ENCODE measurements around the gene MMS19. TPM values are rescaled to one million over a fixed set of nuclear protein-coding genes. Genes with fewer than 3 reads are reported as not detected.

MMS19 gene
- total and polyA plus RNA-seq, 10 donors = 53.5 to 101 (median 60.6) TPM

DNA sequence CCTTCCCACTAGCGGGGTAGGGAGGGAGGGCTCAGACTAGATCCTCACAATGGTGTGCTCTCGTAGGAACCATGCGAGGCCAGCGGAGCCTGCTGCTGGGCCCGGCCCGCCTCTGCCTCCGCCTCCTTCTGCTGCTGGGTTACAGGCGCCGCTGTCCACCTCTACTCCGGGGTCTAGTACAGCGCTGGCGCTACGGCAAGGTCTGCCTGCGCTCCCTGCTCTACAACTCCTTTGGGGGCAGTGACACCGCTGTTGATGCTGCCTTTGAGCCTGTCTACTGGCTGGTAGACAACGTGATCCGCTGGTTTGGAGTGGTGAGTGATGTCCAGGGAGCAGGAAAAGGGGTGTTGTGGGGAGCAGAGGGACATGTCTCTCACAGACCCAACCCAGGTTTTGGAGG lies 46.6 kb downstream of the MMS19 start:
- WGBS, 5 donors = 95 to 99% (median 98%) methylated on average over 10 to 17 of the region's 17 CpGs

GRCh38 chr10:97450828-97451227 lies 47.4 kb downstream of the MMS19 start:
- Histone ChIP-seq H3K36me3 (peaks cover 0 to 54% (median 28%) of the 10 kb centered on the region in 6 donors), H3K4me3 (no peak overlapping the region), H3K4me1 (peaks cover 12 to 50% (median 27%) of the 10 kb centered on the region in 6 donors), H3K27ac (no peak overlapping the region), H3K27me3 (replicated peaks in 1 of 7) (no peaks in the 10 kb centered on the region), H3K9me3 (no peaks in the 10 kb centered on the region)
- 68 to 79% (median 74%) methylated on average over 2 of the region's 2 CpGs for WGBS, 5 donors
- intact Hi-C loops (cut with DNase I; ENCODE audit: low total_unique reads) = no loop called here
- TF ChIP-seq POLR2A (IDR thresholded peaks at IDR 0.05) = no peak
- no peak for TF ChIP-seq POLR2AphosphoS5 (IDR thresholded peaks at IDR 0.05)
- TF ChIP-seq CTCF (IDR thresholded peaks at IDR 0.05 in 8 of 11, conservative IDR thresholded peaks at IDR 0.05 in 3 of 11) = no peak
- DNase-seq = no peak

More for the DNA sequence above, 46.6 kb downstream of the MMS19 start:
- peaks cover 0 to 62% (median 33%) of the 10 kb centered on the region in 6 donors for H3K36me3 ChIP-seq
- peaks cover 10 to 45% (median 22%) of the 10 kb centered on the region in 6 donors for H3K4me1 ChIP-seq
- DNase-seq = no peak
- H3K27me3 ChIP-seq (replicated peaks in 1 of 7) = no peaks in the 10 kb centered on the region
- intact Hi-C loops (cut with DNase I; ENCODE audit: low total_unique reads) = no loop called here
- no peak overlapping the region for H3K27ac ChIP-seq
- no peak overlapping the region for H3K4me3 ChIP-seq
- TF ChIP-seq POLR2A (IDR thresholded peaks at IDR 0.05) (no peak), POLR2AphosphoS5 (IDR thresholded peaks at IDR 0.05) (peak in 1 of 3 donors; percentile 66), CTCF (IDR thresholded peaks at IDR 0.05 in 8 of 11, conservative IDR thresholded peaks at IDR 0.05 in 3 of 11) (no peak)
- no peaks in the 10 kb centered on the region for H3K9me3 ChIP-seq

- H3K9me3 ChIP-seq = no peaks in the 10 kb centered on the region
- peaks cover 20 to 78% (median 42%) of the 10 kb centered on the region in 6 donors for H3K4me1 ChIP-seq
- intact Hi-C loops (cut with DNase I; ENCODE audit: low total_unique reads) = no loop called here
- peak; percentile 94 for TF ChIP-seq POLR2AphosphoS5 (IDR thresholded peaks at IDR 0.05)
- peak in 1 of 3 donors; percentile 52 for TF ChIP-seq POLR2A (IDR thresholded peaks at IDR 0.05)
- TF ChIP-seq CTCF (IDR thresholded peaks at IDR 0.05 in 8 of 11, conservative IDR thresholded peaks at IDR 0.05 in 3 of 11) = peak in 4 of 11 experiments; percentile 21 to 34 (median 27)
- DNase-seq = peak; percentile 97
- H3K27me3 ChIP-seq (replicated peaks in 1 of 7) = no peaks in the 10 kb centered on the region
- H3K27ac ChIP-seq = peak within 1 kb of the TSS; percentile 4 to 88 (median 80)
- H3K4me3 ChIP-seq = peak within 1 kb of the TSS; percentile 49 to 100 (median 96)
- peaks cover 0 to 37% (median 15%) of the 10 kb centered on the region in 6 donors for H3K36me3 ChIP-seq
- 0 to 1% (median 0%) methylated on average over 40 to 66 of the region's 66 CpGs for WGBS, 5 donors
These were observed 52.2 kb downstream of the MMS19 start, which contains the start of the genes EXOSC1 and ZDHHC16 for GRCh38 chr10:97445722-97446639. Gene EXOSC1 (minus strand): TSS chr10:97446006. CDS start chr10:97445985, 21 bp downstream. Gene ZDHHC16 (plus strand): TSS chr10:97446175. CDS start chr10:97451676, 5,501 bp downstream.

GRCh38 chr10:97445357-97445721 lies 52.9 kb downstream of the MMS19 start:
- peak overlapping the region; percentile 49 to 100 (median 96) for H3K4me3 ChIP-seq
- no peak for DNase-seq
- H3K9me3 ChIP-seq = no peaks in the 10 kb centered on the region
- H3K27me3 ChIP-seq (replicated peaks in 1 of 7) = no peaks in the 10 kb centered on the region
- TF ChIP-seq POLR2AphosphoS5 (IDR thresholded peaks at IDR 0.05) = no peak
- no peak for TF ChIP-seq CTCF (IDR thresholded peaks at IDR 0.05 in 8 of 11, conservative IDR thresholded peaks at IDR 0.05 in 3 of 11)
- no peak for TF ChIP-seq POLR2A (IDR thresholded peaks at IDR 0.05)
- intact Hi-C loops (cut with DNase I; ENCODE audit: low total_unique reads) = no loop called here
- H3K27ac ChIP-seq = peak overlapping the region in 7 of 8 donors; percentile 58 to 88 (median 82)
- H3K36me3 ChIP-seq = peaks cover 3 to 38% (median 21%) of the 10 kb centered on the region in 6 donors
- H3K4me1 ChIP-seq = peaks cover 19 to 71% (median 39%) of the 10 kb centered on the region in 6 donors
- 1 to 4% (median 3%) methylated on average over 12 to 13 of the region's 13 CpGs for whole genome bisulfite sequencing, 5 donors
